ENCODE measurements around the gene MYRIP.

DNA sequence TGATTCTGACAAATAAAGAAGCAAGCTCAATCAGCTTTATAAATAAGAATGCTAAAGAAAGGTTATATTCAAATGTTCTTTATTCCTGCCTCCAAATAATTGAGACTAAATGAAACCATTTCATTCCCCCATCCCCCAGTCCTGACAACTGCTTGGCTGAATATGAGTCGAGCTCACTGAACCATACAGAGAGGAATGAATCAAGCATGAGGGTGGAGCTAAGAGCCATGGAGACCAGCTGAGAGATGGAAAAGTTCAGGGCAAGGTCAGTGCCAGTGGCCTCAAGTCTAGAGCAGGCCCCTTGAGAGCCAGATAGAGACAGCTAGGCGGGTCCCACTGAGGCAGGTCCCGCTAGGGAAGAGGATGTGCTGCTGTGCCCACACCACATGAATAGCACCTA, 311.4 kb downstream of the MYRIP start:
- TF ChIP-seq, protein P1, sequence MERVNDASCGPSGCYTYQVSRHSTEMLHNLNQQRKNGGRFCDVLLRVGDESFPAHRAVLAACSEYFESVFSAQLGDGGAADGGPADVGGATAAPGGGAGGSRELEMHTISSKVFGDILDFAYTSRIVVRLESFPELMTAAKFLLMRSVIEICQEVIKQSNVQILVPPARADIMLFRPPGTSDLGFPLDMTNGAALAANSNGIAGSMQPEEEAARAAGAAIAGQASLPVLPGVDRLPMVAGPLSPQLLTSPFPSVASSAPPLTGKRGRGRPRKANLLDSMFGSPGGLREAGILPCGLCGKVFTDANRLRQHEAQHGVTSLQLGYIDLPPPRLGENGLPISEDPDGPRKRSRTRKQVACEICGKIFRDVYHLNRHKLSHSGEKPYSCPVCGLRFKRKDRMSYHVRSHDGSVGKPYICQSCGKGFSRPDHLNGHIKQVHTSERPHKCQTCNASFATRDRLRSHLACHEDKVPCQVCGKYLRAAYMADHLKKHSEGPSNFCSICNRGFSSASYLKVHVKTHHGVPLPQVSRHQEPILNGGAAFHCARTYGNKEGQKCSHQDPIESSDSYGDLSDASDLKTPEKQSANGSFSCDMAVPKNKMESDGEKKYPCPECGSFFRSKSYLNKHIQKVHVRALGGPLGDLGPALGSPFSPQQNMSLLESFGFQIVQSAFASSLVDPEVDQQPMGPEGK (CRISPR knock-in tag; IDR thresholded peaks at IDR 0.05; ENCODE audit: borderline replicate concordance), result no peak
- no peak for TF ChIP-seq OSR1 (CRISPR knock-in tag; IDR thresholded peaks at IDR 0.05)
- TF ChIP-seq, protein P2, sequence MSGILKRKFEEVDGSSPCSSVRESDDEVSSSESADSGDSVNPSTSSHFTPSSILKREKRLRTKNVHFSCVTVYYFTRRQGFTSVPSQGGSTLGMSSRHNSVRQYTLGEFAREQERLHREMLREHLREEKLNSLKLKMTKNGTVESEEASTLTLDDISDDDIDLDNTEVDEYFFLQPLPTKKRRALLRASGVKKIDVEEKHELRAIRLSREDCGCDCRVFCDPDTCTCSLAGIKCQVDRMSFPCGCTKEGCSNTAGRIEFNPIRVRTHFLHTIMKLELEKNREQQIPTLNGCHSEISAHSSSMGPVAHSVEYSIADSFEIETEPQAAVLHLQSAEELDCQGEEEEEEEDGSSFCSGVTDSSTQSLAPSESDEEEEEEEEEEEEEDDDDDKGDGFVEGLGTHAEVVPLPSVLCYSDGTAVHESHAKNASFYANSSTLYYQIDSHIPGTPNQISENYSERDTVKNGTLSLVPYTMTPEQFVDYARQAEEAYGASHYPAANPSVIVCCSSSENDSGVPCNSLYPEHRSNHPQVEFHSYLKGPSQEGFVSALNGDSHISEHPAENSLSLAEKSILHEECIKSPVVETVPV (CRISPR knock-in tag; IDR thresholded peaks at IDR 0.05), result no peak
- TF ChIP-seq ZFP30 (CRISPR knock-in tag; IDR thresholded peaks at IDR 0.05), result no peak
- no peak for TF ChIP-seq ARNTL (CRISPR knock-in tag; IDR thresholded peaks at IDR 0.05; ENCODE audit: borderline replicate concordance, low read depth)
- no peak for TF ChIP-seq CSDC2 (CRISPR knock-in tag; IDR thresholded peaks at IDR 0.05)
- no peak for TF ChIP-seq ZFP3 (CRISPR knock-in tag; IDR thresholded peaks at IDR 0.05)
